HG03095 (cell line): ENCODE data around the gene CREG2.

ENCODE experiments used
- ATAC-seq: cut with Tn5 transposase; IDR thresholded peaks from one replicate; pipeline ENCODE4 v1.9.1; 2021; ENCODE audit warnings: moderate library complexity; ENCODE audit not compliant: unreplicated experiment

The CREG2 gene

DNA sequence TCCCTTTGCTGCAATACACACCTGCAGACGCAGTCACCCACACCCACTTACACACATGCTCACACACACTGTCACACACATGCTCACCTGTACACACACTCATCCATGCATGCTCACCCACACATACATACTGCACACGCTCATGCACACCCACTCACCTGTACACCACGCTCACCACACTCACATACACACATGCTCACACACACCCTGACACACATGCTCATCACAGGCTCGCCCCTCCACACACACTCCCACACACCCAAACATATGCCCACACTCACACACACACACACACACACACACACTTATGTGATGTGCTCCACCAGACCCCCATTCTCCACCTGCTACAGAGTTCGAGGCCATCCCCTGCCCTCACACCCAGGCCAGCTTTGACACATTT, 22.8 kb upstream of the CREG2 start:
- ATAC-seq, result no peak

DNA sequence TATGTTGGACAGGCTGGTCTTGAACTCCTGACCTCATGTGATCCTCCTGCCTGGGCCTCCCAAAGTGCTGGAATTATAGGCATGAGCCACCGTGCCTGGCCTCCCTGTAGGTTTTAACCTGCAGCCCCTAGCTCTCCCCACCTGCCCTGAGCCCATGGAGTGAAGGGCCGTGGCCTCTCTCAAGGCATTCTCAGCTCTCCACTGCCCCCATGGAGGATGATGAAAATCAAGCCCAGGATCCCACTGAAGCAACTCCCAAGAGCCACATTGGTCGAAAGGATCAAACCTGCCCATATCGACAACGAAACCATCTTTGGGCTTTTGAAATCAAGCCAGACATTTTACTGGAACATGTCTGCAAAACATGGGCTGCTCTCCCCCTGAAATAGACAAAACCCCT, 22.4 kb upstream of the CREG2 start:
- ATAC-seq, result no peak

DNA sequence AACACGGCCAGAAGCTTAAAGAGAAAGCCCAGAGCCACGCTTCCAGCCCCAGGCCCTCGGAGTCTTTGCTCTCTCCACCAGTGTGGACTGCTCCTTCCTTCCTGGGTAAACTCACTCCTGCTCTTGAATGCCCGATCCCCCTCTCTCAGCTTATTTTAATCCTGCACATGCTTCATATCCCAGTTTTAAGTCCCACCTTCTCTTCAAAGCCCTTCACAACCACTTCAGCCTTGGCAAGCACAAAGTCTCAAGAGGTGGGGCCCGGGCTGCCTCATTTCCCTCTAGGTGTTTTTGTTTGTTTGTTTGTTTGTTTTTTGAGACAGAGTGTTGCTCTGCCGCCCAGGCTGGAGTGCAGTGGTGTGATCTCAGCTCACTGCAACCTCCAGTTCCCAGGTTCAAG, 21.6 kb upstream of the CREG2 start:
- ATAC-seq, result no peak

GRCh38 chr2:101405351-101405899, 18.1 kb upstream of the CREG2 start:
- ATAC-seq, result no peak

DNA sequence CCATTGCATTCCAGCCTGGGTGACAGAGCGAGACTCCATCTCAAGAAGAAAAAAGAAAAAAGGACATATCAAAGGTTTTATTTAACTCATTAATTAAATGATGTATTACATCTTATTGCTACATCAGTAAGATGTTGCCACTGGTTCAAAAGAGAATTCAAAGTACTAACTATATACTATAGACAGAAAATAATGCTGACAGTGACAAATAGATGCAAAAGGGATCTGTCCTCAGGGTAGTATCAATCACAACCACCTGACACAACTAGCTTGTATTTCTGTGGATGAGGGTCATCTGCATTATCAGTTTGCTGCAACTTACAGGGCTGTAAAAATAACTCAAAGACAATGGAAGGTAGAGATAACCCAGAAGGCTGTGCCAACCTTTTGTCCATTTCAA, 16.4 kb upstream of the CREG2 start:
- ATAC-seq, result no peak

DNA sequence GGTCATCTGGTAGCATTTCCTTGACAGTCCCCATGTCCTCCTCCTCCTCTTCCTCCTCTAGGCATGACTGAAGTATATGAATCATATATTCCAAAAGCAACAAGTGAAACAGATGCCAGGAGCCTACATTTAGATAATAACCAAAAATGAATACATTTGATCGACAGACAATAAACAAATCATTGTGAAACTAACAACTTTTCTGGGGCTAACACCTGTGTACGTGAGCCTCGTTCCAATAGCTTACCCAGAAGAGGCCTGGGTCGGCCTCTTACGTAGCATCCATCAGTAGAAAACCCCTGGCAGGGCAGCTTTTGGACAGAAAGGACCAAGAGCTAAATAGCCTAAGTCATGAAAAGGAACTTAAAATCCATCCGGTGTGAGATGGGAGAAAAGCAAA, 15.3 kb upstream of the CREG2 start:
- ATAC-seq, result no peak

DNA sequence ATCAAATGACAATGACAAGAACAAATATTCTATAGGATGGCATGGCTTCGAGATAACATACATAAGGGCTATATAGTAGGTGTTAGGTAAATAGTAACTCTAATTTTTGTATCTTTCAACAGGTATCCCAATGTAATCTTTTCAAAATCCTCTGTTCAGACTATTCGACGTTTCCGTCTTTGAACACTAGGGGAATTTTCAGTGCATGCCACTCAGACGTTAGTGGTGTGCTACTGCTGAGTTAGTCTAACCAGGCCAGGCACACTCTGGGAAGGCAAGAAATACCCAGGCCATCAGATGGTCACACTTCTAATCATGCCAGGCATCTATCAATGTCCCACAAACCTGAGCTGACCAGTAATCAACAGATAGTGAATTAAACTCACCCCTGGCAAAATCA, 14.6 kb upstream of the CREG2 start:
- ATAC-seq, result no peak

- ATAC-seq, result no peak
Measured at GRCh38 chr2:101401326-101401665, 14.0 kb upstream of the CREG2 start.

DNA sequence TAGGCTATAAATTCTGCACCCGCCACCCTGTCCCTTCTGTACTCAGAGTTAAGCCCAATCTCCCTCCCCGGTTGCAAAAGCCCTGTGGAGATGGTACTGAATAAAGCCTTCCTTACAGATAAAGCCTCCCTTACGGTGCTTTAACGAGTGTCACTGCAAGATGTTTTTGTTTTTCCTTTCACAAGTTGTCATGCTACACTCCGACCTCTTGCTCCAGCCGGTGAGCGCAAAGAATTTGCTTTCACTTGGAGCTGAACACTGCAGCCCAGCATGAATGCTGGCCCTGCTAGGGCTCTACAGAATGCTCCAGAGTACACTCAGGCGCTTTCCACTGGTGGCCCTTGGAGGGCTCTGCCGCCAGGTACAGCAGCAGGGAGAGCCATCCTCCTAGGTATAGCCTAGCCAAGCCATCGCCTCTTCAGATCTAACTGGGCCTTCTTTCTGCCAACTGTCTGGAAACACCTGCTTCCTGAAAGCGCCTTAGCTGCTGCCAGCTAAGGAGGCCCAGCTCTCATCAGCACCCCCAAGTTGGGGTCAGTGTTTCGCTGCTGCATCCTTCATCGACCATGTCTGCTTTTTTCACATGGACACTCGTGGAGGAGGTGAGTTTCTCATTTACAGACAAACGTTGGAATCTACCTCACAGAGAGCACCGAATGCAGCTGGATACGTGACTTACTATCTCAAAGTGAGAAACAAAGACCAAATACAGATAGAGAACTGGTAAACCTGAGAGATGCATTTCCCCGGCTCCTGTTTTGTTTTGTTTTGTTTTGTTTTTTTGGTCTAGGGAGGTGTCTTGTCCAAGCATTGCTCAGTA, 13.4 kb upstream of the CREG2 start:
- no peak for ATAC-seq

- no peak for ATAC-seq
Measured at GRCh38 chr2:101400048-101400447, 12.7 kb upstream of the CREG2 start.

- no peak for ATAC-seq
Measured at GRCh38 chr2:101399021-101399799, 11.9 kb upstream of the CREG2 start.

GRCh38 chr2:101398116-101398821, 11.0 kb upstream of the CREG2 start:
- no peak for ATAC-seq

- ATAC-seq, result no peak
Measured at GRCh38 chr2:101396316-101396717, 9.0 kb upstream of the CREG2 start.

GRCh38 chr2:101395545-101396315, 8.4 kb upstream of the CREG2 start:
- no peak for ATAC-seq

GRCh38 chr2:101388232-101388631, 929 bp upstream of the CREG2 start:
- ATAC-seq, result no peak

- no peak for ATAC-seq
Measured at GRCh38 chr2:101386599-101387150, 628 bp downstream of the CREG2 start.

GRCh38 chr2:101383016-101383541, 4.2 kb downstream of the CREG2 start:
- ATAC-seq, result no peak

- ATAC-seq, result no peak
Measured at GRCh38 chr2:101382442-101382841, 4.9 kb downstream of the CREG2 start.

- no peak for ATAC-seq
Measured at GRCh38 chr2:101380376-101380775, 6.9 kb downstream of the CREG2 start.

GRCh38 chr2:101379091-101379490, 8.2 kb downstream of the CREG2 start:
- ATAC-seq, result no peak
